Skeletal muscle tissue (tissue), 4 donors: ENCODE data around the gene HTR6. TPM values are rescaled to one million over a fixed set of nuclear protein-coding genes. Genes with fewer than 3 reads are reported as not detected.

Experiments used
- H3K27ac ChIP-seq: one replicate; pipeline ENCODE4 v1.7.0; 2013; ENCODE audit warnings: mild to moderate bottlenecking, low read depth, low read length, inconsistent platforms
- H3K27me3 ChIP-seq, 3 donors: one replicate each; pipeline ENCODE4 v1.7.0; 2013; ENCODE audit warnings: low read length in 3 of 3; ENCODE audit not compliant: control insufficient read depth in 3 of 3, insufficient read depth in 3 of 3
- H3K36me3 ChIP-seq, 3 donors: one replicate each; pipeline ENCODE4 v1.7.0; 2013; ENCODE audit warnings: low read length in 3 of 3; ENCODE audit not compliant: control insufficient read depth in 3 of 3, insufficient read depth in 3 of 3
- H3K4me1 ChIP-seq, 3 donors: one replicate each; pipeline ENCODE4 v1.7.0; 2013; ENCODE audit warnings: low read length in 3 of 3, mild to moderate bottlenecking in 3 of 3; ENCODE audit not compliant: control insufficient read depth in 3 of 3, insufficient read depth in 3 of 3
- H3K4me3 ChIP-seq, 3 donors: one replicate each; pipeline ENCODE4 v1.7.0; 2013; ENCODE audit warnings: low read length in 3 of 3
- H3K9ac ChIP-seq, 3 donors: one replicate each; pipeline ENCODE4 v1.7.0; 2013; ENCODE audit warnings: low read length in 3 of 3, mild to moderate bottlenecking in 3 of 3, moderate library complexity in 2 of 3, low read depth in 1 of 3
- H3K9me3 ChIP-seq, 3 donors: one replicate each; pipeline ENCODE4 v1.7.0; 2013; ENCODE audit warnings: low read length in 3 of 3; ENCODE audit not compliant: control insufficient read depth in 3 of 3
- total RNA-seq: library from RNA; depleted of rRNA; stranded (reverse); fragments of >200 nt; gene quantifications from one replicate; pipeline ENCODE4 v1.2.3, GENCODE V29; 2014
- donor health status: Osteomylitis.

The HTR6 gene
- total RNA-seq, 1 donor from 2014 or later, result not detected

DNA sequence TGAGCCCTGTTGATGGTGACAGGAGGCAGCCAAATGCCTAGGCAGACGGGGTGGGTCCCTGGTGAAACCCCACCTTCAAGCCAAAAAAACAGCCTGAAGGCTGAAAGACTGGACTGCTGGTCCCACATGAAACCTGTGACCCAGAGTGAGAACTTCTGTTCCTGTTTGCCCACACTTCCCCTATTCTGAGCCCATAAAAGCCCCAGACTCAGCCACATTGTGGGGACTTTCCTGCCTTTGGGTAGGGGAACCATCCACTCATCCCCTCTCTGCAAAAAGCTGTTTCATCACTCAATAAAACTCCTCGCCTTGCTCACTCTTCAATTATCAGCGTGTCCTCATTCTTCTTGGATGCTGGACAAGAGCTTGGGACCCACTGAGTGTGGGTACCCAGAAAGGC is 25.2 kb downstream of the HTR6 start:
- Histone ChIP-seq H3K27me3 (no peaks in the 10 kb centered on the region), H3K9me3 (peaks cover 0 to 3% (median 0%) of the 10 kb centered on the region in 3 donors), H3K27ac (no peak overlapping the region), H3K36me3 (peaks cover 0 to 7% (median 0%) of the 10 kb centered on the region in 3 donors), H3K4me3 (no peak overlapping the region), H3K4me1 (peaks cover 0 to 13% (median 5%) of the 10 kb centered on the region in 3 donors), H3K9ac (no peak overlapping the region)

DNA sequence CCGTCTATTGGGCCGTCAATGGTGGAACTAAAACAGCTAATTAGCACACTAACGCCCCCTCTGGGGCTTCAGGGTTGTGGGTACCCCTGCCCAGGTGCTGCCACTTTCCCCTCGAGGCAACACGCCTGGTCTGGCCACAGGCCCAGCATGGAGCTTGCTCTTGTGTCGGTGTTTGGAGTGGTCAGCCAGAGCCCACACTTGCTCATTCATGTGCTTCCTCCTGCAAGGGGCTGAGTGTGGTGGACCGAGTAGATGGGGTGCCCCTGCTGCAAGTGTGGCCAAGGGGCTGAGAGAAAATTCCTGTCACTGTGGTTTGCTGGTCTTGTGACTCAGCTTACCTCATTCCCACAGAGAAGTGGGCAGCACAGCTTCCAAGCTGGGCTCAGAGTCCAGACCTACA is 25.7 kb downstream of the HTR6 start:
- Histone ChIP-seq H3K4me1 (peaks cover 0 to 13% (median 5%) of the 10 kb centered on the region in 3 donors), H3K9ac (no peak overlapping the region), H3K36me3 (peaks cover 0 to 7% (median 2%) of the 10 kb centered on the region in 3 donors), H3K4me3 (no peak overlapping the region), H3K27ac (no peak overlapping the region), H3K27me3 (no peaks in the 10 kb centered on the region), H3K9me3 (peaks cover 0 to 3% (median 0%) of the 10 kb centered on the region in 3 donors)

DNA sequence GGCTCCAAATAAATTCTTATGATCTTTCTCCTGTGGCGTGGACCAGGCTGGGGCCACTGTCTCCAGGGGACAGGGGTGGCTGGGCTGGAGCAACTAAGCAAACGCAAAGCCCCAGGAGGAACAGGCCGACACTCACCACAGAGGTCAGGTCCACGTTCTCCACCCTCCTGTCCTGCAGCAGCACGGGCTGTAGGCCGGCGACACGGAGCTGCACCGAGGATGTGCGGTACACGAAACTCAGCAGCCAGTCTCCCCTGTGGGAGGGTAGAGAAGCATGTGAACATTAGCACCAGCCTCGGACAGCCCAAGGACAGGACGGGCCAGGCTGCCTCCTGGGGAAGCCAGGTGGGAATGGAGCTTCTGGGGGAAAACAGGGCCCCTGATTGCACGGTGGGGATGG is 29.6 kb downstream of the HTR6 start:
- Histone ChIP-seq H3K27ac (no peak overlapping the region), H3K9ac (no peak overlapping the region), H3K27me3 (no peaks in the 10 kb centered on the region), H3K4me3 (no peak overlapping the region), H3K9me3 (no peaks in the 10 kb centered on the region), H3K4me1 (peaks cover 0 to under 1% (median 0%) of the 10 kb centered on the region in 3 donors), H3K36me3 (peaks cover 0 to 3% (median 2%) of the 10 kb centered on the region in 3 donors)

DNA sequence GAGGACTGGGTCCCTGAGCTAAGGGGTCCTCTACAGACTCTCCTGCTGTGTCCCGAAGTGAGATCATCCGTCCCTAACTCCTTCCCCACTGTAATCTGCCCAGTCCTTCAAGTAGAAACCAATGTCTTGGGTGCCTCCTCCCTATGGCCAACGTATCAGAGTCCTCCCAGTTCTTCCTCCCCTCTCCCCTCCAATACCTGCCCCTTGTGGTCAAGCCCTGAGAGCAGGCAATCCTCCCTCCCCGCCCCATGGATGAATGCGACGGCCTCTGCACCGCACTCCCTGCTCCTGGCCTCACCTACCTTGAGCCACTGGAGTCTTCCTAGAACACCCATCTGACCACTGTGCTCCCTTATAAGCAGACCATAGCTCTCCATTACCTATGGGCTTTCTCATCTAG is 31.1 kb downstream of the HTR6 start:
- peaks cover 3 to 6% (median 6%) of the 10 kb centered on the region in 3 donors for H3K36me3 ChIP-seq
- H3K27me3 ChIP-seq, result no peaks in the 10 kb centered on the region
- H3K4me1 ChIP-seq, result no peaks in the 10 kb centered on the region
- H3K4me3 ChIP-seq, result no peak overlapping the region
- no peaks in the 10 kb centered on the region for H3K9me3 ChIP-seq
- H3K27ac ChIP-seq, result no peak overlapping the region
- no peak overlapping the region for H3K9ac ChIP-seq

DNA sequence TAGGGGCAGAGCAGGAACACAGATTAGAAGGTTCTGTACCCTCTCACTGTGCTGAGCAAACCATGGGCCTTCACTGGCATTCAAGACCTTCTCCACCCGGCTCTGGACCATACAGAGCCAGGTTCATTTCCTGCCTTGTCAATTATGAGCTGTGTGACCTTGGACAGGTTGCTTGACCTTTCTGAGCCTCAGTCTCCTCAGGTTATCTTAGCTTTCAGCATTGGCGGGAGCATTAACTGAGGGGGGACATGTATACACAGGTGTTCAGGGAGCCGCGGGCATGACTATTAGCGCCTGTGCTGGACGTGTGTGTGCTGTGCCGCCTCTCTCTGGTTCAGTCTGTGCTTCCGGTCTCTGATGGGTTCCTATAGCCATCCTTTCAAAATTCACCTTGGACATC is 32.1 kb downstream of the HTR6 start:
- no peak overlapping the region for H3K4me3 ChIP-seq
- no peaks in the 10 kb centered on the region for H3K9me3 ChIP-seq
- H3K9ac ChIP-seq, result no peak overlapping the region
- no peaks in the 10 kb centered on the region for H3K27me3 ChIP-seq
- peaks cover 3 to 6% (median 6%) of the 10 kb centered on the region in 3 donors for H3K36me3 ChIP-seq
- H3K27ac ChIP-seq, result no peak overlapping the region
- H3K4me1 ChIP-seq, result no peaks in the 10 kb centered on the region

DNA sequence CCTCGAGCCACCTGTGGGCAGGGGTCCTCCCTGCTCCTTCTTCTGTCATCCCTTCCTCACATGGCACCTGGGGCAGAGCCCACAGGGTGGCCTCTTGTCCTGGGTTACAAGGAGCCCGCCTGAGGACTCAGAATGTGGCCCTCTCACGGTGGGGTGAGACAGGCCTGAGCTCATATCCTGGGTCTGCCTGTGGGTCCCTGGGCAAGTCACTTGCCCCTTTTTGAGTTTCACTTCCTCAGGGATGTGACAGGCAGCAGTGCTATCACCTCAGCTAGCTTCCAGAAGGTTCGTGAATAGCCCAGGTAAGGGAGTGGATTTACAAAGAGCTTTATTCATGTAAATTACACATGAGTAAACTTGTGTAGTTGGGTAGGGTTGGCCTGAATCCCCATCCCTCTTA is 33.5 kb downstream of the HTR6 start:
- H3K9ac ChIP-seq, result no peak overlapping the region
- no peaks in the 10 kb centered on the region for H3K4me1 ChIP-seq
- no peaks in the 10 kb centered on the region for H3K9me3 ChIP-seq
- H3K27ac ChIP-seq, result no peak overlapping the region
- no peaks in the 10 kb centered on the region for H3K27me3 ChIP-seq
- H3K36me3 ChIP-seq, result peaks cover 3 to 6% (median 6%) of the 10 kb centered on the region in 3 donors
- no peak overlapping the region for H3K4me3 ChIP-seq

DNA sequence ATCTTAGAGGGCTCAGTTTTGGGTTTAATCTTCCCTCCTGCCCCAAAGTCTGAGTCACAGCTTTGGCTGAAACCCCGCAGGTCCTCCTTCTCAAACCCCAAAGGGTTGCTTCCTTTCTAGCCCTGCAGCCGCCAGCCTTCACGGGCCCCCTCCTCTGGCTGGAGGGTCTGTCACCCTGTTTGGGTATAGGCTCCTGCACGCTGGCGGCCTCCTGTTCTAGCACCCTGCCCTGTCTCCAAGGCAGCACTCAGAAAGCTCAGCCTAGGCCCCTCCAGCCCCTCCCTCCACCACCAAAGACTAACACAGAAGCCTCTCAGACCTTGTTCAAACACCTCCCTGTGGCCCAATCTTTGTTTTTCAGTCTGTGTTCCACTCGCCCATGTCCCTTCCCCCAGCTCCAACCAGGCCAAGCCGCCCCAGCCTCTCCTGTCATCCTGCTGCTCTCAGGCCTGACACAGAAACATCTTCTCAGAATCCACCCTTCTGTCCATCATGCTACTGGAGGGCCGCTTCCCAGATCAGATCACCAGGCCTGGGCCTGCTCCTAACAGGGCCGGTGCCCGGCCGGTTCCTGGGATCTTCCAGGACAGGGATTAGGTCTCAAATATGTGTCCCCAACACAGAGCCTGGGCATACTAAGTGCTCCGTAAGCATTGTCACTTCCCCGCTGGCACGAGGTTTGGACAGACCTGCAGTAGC is 35.6 kb downstream of the HTR6 start:
- no peak overlapping the region for H3K4me3 ChIP-seq
- H3K9ac ChIP-seq, result no peak overlapping the region
- H3K36me3 ChIP-seq, result peaks cover 3 to 4% (median 3%) of the 10 kb centered on the region in 3 donors
- H3K4me1 ChIP-seq, result peaks cover 5 to 9% (median 6%) of the 10 kb centered on the region in 3 donors
- no peak overlapping the region for H3K27ac ChIP-seq
- H3K27me3 ChIP-seq, result no peaks in the 10 kb centered on the region
- H3K9me3 ChIP-seq, result no peaks in the 10 kb centered on the region

DNA sequence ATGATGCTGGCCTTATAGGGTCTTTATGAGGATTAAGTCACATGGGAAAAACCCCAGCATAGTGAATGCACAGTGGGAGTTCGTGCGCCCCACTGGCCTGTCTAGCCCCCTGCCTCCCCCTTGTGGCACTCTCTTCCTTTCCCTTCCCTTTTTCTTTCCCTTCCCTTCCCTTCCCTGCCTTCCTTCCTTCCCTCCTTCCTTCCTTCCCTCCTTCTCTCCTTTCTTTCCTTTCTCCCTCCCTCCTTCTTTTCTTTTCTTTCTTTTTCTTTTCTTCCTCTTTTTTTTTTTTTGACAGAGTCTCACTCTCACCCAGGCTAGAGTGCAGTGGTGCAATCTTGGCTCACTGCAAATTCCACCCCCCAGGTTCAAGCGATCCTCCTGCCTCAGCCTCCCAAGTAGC is 38.6 kb downstream of the HTR6 start:
- Histone ChIP-seq H3K27ac (no peak overlapping the region), H3K4me3 (no peak overlapping the region), H3K9ac (no peak overlapping the region), H3K4me1 (peaks cover 5 to 9% (median 6%) of the 10 kb centered on the region in 3 donors), H3K9me3 (no peaks in the 10 kb centered on the region), H3K36me3 (peaks cover 3 to 4% (median 3%) of the 10 kb centered on the region in 3 donors), H3K27me3 (no peaks in the 10 kb centered on the region)

DNA sequence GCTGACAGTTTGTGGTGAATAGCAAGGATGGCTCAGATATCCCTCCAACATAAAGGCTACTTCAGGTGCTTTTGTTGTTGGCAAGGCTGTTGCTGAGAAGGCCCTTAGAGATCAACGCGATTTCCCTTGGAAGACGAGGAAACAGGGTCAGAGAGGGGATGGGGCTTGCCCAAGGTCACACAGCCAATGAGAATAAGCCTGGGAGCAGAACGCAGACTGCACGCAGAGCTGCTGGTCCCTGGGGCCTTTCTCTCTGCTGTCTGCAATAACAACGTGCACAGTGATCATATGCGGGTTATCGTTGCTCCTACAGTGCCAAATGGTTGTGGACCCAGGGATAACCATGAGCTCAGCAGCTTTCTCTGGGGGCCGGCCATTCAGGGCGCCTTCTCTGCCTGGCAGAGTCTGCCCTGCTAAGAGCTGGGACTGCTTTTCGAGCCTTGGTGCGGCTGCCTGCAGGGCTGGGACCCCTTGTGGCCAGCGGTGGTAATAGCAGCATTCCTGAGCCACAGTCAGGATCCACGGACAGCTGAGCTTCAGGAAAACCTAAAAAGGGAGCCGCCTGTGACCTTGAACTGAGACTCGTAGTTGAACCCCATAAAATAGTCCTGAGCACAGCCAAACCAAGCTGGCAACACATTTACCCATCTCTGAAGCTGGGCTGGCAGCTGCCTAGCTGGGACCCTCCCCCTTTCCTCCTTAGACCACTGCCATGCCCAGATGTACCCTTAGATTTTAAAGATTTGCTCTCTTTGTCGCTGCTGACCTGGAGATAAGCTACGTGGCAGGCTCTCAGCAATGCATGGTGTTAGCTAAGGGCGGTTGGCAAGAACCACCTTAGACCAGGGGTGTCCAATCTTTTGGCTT is 39.8 kb downstream of the HTR6 start:
- Histone ChIP-seq H3K36me3 (peaks cover 3 to 4% (median 3%) of the 10 kb centered on the region in 3 donors), H3K4me3 (peak overlapping the region in 1 of 3 donors; percentile 49), H3K9me3 (no peaks in the 10 kb centered on the region), H3K4me1 (peaks cover 5 to 9% (median 6%) of the 10 kb centered on the region in 3 donors), H3K27ac (no peak overlapping the region), H3K27me3 (no peaks in the 10 kb centered on the region), H3K9ac (peak overlapping the region in 1 of 3 donors; percentile 60)

DNA sequence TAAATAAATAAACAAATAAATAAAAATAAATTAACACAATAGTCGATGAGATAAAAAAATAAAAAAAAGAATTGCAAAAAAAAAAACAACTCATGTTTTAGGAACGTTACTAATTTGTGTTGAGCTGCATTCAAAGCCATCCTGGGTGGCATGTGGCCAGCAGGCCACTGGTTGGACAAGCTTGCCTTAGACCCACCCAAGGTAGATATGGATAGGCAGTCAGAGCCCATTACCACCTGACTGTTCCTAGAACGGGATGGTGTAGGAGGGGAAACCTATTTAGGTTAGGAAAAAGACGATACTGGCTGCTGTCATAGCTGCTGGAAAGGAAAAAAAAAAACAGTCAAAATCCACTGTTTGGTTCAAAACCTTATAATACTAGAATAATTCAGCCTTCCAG is 40.8 kb downstream of the HTR6 start:
- Histone ChIP-seq H3K9ac (no peak overlapping the region), H3K27me3 (no peaks in the 10 kb centered on the region), H3K4me1 (peaks cover 5 to 9% (median 6%) of the 10 kb centered on the region in 3 donors), H3K36me3 (no peaks in the 10 kb centered on the region), H3K9me3 (no peaks in the 10 kb centered on the region), H3K4me3 (no peak overlapping the region), H3K27ac (no peak overlapping the region)
